Stimulated activated naive B cell treated with anti-CD40 and anti-IgM and Interleukin-4, amounts not matched to agents 10 μg/mL and 1 μg/mL and 100 μg/mL, for 72 hours (primary cell): ENCODE data around the gene ITPKB.

Experiments
- ATAC-seq, 2 donors: fragments of 150-1000 bp; cut with Tn5 transposase; replicated peaks; 2 replicates each; pipeline ENCODE4 v1.10.0; 2021; ENCODE audit warnings: moderate library complexity in 1 of 2
- DNase-seq: peaks from one replicate; pipeline ENCODE4 v3.0.0; 2021
- H3K27ac Mint-ChIP-seq: one replicate; pipeline ENCODE4 v1.8.0; 2022; ENCODE audit warnings: mild to moderate bottlenecking, mixed read lengths
- H3K27me3 Mint-ChIP-seq, 2 donors: one replicate each; pipeline ENCODE4 v1.8.0; 2022; ENCODE audit warnings: mixed read lengths in 2 of 2
- H3K36me3 Mint-ChIP-seq, 2 donors: one replicate each; pipeline ENCODE4 v1.8.0; 2022; ENCODE audit warnings: mixed read lengths in 2 of 2, mild to moderate bottlenecking in 1 of 2
- H3K4me1 Mint-ChIP-seq, 2 donors: one replicate each; pipeline ENCODE4 v1.8.0; 2022; ENCODE audit warnings: mixed read lengths in 2 of 2, mild to moderate bottlenecking in 1 of 2
- H3K4me3 Mint-ChIP-seq, 2 donors: one replicate each; pipeline ENCODE4 v1.8.0; 2022; ENCODE audit warnings: mild to moderate bottlenecking in 2 of 2, mixed read lengths in 2 of 2, moderate library complexity in 1 of 2
- H3K9me3 Mint-ChIP-seq, 2 donors: one replicate each; pipeline ENCODE4 v1.8.0; 2022; ENCODE audit warnings: mixed read lengths in 2 of 2, mild to moderate bottlenecking in 1 of 2

The ITPKB gene

DNA sequence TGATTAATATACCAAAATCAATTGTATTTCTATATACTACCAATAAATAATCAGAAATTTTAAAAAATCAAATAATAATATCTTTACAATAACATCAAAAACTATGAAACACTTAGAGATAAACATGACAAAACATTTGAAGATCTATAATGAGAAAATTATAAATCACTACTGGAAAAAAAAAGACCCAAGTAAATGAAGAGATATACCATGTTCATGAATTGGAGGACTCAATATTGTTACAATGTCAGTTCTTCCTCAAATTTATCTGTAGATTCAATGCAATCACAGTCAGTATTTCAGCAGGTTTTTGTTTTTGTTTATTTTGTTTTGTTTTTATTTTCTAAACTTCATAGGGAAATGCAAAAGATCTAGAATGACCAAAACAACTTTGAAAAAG, 4.2 kb upstream of the ITPKB start:
- Mint-ChIP-seq H3K9me3 (no peaks in the 10 kb centered on the region), H3K27ac (no peak overlapping the region), H3K27me3 (no peaks in the 10 kb centered on the region), H3K4me1 (peaks cover 8 to 25% of the 10 kb centered on the region in 2 donors), H3K36me3 (peaks cover 1 to 2% of the 10 kb centered on the region in 2 donors), H3K4me3 (no peak overlapping the region)
- ATAC-seq (no peak), DNase-seq (no peak)

DNA sequence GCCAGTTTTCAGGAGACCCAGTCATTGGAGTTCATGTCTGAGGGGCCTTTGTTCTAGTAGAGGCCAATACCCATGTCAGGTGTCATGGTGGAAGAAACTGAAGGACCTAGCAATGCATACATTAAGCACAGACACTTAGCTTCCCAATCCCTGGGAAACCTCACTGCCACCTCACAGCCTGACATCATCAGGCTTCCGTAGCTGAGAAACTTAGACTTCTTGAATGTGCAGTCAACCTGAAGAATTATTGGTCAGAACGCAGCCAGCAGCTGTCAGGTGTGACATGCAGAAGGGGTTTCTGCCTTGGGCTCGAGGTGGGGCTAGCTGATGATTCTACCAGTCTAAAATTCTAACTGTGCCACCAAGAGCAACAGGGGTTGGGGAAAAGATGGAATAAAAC, 1.9 kb upstream of the ITPKB start:
- Mint-ChIP-seq H3K27me3 (no peaks in the 10 kb centered on the region), H3K36me3 (peaks cover 7 to 13% of the 10 kb centered on the region in 2 donors), H3K4me1 (peaks cover 12 to 27% of the 10 kb centered on the region in 2 donors), H3K9me3 (no peaks in the 10 kb centered on the region), H3K4me3 (no peak overlapping the region), H3K27ac (peak overlapping the region; percentile 51)
- no peak for DNase-seq
- ATAC-seq: no peak

GRCh38 chr1:226739696-226740065, 599 bp upstream of the ITPKB start:
- peaks cover 18 to 26% of the 10 kb centered on the region in 2 donors for H3K36me3 Mint-ChIP-seq
- no peak for DNase-seq
- H3K4me1 Mint-ChIP-seq: peaks cover 20 to 40% of the 10 kb centered on the region in 2 donors
- no peaks in the 10 kb centered on the region for H3K27me3 Mint-ChIP-seq
- H3K4me3 Mint-ChIP-seq: peak overlapping the region; percentile 88 to 95
- ATAC-seq: no peak
- H3K9me3 Mint-ChIP-seq: no peaks in the 10 kb centered on the region
- peak overlapping the region; percentile 94 for H3K27ac Mint-ChIP-seq

GRCh38 chr1:226738421-226738994, 574 bp downstream of the ITPKB start:
- peaks cover 27 to 34% of the 10 kb centered on the region in 2 donors for H3K36me3 Mint-ChIP-seq
- H3K27ac Mint-ChIP-seq: peak overlapping the region; percentile 94
- peaks cover 30 to 52% of the 10 kb centered on the region in 2 donors for H3K4me1 Mint-ChIP-seq
- H3K4me3 Mint-ChIP-seq: peak overlapping the region; percentile 88 to 95
- no peaks in the 10 kb centered on the region for H3K27me3 Mint-ChIP-seq
- peak; percentile 53 to 54 for ATAC-seq
- no peaks in the 10 kb centered on the region for H3K9me3 Mint-ChIP-seq
- peak; percentile 29 for DNase-seq

- ATAC-seq (peak; percentile 30 to 38), DNase-seq (no peak)
- Mint-ChIP-seq H3K27ac (peak overlapping the region; percentile 94), H3K4me1 (peaks cover 36 to 58% of the 10 kb centered on the region in 2 donors), H3K4me3 (peak overlapping the region; percentile 88 to 95), H3K36me3 (peaks cover 31 to 40% of the 10 kb centered on the region in 2 donors), H3K9me3 (no peaks in the 10 kb centered on the region), H3K27me3 (no peaks in the 10 kb centered on the region)
Measured at GRCh38 chr1:226737819-226738420, 1.2 kb downstream of the ITPKB start.

- Mint-ChIP-seq H3K36me3 (peaks cover 35 to 45% of the 10 kb centered on the region in 2 donors), H3K27me3 (no peaks in the 10 kb centered on the region), H3K9me3 (no peaks in the 10 kb centered on the region), H3K27ac (peak overlapping the region; percentile 94), H3K4me1 (peaks cover 39 to 62% of the 10 kb centered on the region in 2 donors), H3K4me3 (peak overlapping the region; percentile 88 to 95)
- ATAC-seq (peak; percentile 47 to 53), DNase-seq (no peak)
Measured at GRCh38 chr1:226736908-226737818, 1.9 kb downstream of the ITPKB start.

- H3K9me3 Mint-ChIP-seq: no peaks in the 10 kb centered on the region
- ATAC-seq (no peak), DNase-seq (no peak)
- peak overlapping the region; percentile 88 to 95 for H3K4me3 Mint-ChIP-seq
- H3K36me3 Mint-ChIP-seq: peaks cover 42 to 52% of the 10 kb centered on the region in 2 donors
- H3K27ac Mint-ChIP-seq: no peak overlapping the region
- peaks cover 44 to 68% of the 10 kb centered on the region in 2 donors for H3K4me1 Mint-ChIP-seq
- no peaks in the 10 kb centered on the region for H3K27me3 Mint-ChIP-seq
Measured at GRCh38 chr1:226736001-226736907, 2.8 kb downstream of the ITPKB start.

DNA sequence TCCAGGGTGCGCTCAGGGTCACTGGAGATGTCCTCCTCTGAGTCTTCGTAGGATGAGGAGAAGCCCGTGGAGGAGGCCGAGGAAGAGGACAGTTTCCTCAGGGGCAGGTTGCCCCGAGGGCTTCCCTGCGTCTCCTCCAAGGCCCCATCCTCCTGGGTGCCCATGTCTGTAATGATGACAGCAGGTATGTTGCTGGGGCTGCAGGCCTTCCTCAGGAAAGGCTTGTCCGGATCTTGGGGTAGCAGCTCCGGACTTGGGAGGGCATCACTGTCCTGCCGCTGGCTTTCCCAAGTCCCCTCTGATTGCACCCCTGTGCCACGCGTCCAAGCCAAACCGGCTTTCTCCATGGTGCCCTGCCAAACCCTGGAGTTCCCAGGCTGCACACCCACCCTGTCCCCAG, 3.5 kb downstream of the ITPKB start:
- Mint-ChIP-seq H3K9me3 (no peaks in the 10 kb centered on the region), H3K27me3 (no peaks in the 10 kb centered on the region), H3K4me3 (peak overlapping the region; percentile 88 to 95), H3K27ac (no peak overlapping the region), H3K36me3 (peaks cover 49 to 59% of the 10 kb centered on the region in 2 donors), H3K4me1 (peaks cover 43 to 70% of the 10 kb centered on the region in 2 donors)
- DNase-seq: no peak
- no peak for ATAC-seq

- peak overlapping the region; percentile 7 for H3K27ac Mint-ChIP-seq
- DNase-seq: no peak
- no peaks in the 10 kb centered on the region for H3K27me3 Mint-ChIP-seq
- peaks cover 50 to 73% of the 10 kb centered on the region in 2 donors for H3K4me1 Mint-ChIP-seq
- no peaks in the 10 kb centered on the region for H3K9me3 Mint-ChIP-seq
- peaks cover 58 to 68% of the 10 kb centered on the region in 2 donors for H3K36me3 Mint-ChIP-seq
- peak overlapping the region; percentile 88 to 95 for H3K4me3 Mint-ChIP-seq
- no peak for ATAC-seq
Measured at GRCh38 chr1:226734611-226735153, 4.4 kb downstream of the ITPKB start.

DNA sequence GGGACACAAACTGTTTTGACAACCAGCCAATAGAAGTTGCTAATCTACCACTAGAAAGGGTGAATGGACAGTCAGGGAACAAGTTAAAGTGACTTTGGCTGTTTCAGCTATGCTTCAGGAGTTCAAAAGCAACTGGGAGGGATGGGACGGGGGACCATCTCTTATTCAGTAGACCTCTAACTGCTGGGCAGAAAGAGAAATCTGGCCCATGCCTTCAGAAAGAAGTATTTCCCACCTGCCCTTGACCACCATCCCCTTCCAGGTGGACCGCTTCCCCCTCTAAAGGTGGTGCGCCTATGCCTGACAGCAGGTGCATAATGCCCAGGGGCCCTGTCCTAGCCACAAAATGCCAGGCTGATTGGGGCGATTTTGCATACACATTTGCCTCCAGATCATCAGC, 5.2 kb downstream of the ITPKB start:
- no peak for DNase-seq
- H3K4me3 Mint-ChIP-seq: peak overlapping the region; percentile 88 to 95
- no peaks in the 10 kb centered on the region for H3K9me3 Mint-ChIP-seq
- H3K36me3 Mint-ChIP-seq: peaks cover 65 to 74% of the 10 kb centered on the region in 2 donors
- H3K27me3 Mint-ChIP-seq: no peaks in the 10 kb centered on the region
- no peak for ATAC-seq
- H3K4me1 Mint-ChIP-seq: peaks cover 51 to 78% of the 10 kb centered on the region in 2 donors
- peak overlapping the region; percentile 65 for H3K27ac Mint-ChIP-seq

DNA sequence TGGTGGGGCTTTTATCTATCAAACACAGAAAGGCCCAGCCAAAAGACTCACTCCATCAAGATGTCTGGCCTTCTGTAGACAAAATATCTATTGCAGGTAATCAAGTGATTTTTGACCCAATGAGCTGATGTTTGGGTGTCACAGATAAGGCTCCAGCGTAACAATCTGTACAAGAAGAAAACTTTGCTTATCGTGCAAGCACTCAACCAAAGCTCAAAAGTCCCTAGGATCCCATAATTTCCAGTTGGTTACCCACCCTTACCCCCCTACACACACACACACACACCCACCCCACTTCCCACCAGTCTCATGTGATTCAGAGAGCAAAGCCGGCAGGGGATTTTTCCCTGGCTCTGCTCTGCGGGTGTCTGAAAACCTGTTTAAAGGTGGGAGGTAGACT, 5.8 kb downstream of the ITPKB start:
- Mint-ChIP-seq H3K4me3 (peak overlapping the region; percentile 88 to 95), H3K36me3 (peaks cover 69 to 75% of the 10 kb centered on the region in 2 donors)
- peak; percentile 12 to 43 for ATAC-seq

DNA sequence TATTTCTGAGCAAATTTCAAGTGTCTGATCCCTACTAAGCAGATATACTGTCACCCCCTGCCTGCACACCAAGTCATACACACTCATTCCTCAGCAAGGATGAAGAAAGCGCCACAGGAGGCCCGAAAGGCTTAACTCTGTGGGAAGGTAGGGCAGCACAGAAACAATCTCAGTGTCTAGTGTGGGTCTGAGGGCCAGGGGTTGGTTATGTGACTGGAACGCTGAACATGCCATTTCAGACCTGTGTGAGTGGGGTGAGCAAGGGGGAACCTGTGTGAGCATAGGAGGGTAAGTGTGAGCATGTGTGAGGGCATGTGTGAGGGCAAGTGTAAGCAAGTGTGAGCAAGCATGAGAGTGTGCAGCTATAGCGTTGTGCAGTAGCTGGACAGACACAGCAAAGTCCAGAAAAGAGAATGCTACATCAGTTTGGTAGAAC, 6.2 kb downstream of the ITPKB start:
- Mint-ChIP-seq H3K36me3 (peaks cover 72 to 73% of the 10 kb centered on the region in 2 donors), H3K4me3 (peak overlapping the region; percentile 88 to 95), H3K4me1 (peaks cover 61 to 88% of the 10 kb centered on the region in 2 donors), H3K27ac (peak overlapping the region; percentile 65), H3K27me3 (no peaks in the 10 kb centered on the region), H3K9me3 (no peaks in the 10 kb centered on the region)
- ATAC-seq: no peak
- DNase-seq: no peak

More for the DNA sequence above, 5.8 kb downstream of the ITPKB start:
- Mint-ChIP-seq H3K4me1 (peaks cover 56 to 84% of the 10 kb centered on the region in 2 donors), H3K27ac (peak overlapping the region; percentile 65), H3K27me3 (no peaks in the 10 kb centered on the region), H3K9me3 (no peaks in the 10 kb centered on the region)
- no peak for DNase-seq

DNA sequence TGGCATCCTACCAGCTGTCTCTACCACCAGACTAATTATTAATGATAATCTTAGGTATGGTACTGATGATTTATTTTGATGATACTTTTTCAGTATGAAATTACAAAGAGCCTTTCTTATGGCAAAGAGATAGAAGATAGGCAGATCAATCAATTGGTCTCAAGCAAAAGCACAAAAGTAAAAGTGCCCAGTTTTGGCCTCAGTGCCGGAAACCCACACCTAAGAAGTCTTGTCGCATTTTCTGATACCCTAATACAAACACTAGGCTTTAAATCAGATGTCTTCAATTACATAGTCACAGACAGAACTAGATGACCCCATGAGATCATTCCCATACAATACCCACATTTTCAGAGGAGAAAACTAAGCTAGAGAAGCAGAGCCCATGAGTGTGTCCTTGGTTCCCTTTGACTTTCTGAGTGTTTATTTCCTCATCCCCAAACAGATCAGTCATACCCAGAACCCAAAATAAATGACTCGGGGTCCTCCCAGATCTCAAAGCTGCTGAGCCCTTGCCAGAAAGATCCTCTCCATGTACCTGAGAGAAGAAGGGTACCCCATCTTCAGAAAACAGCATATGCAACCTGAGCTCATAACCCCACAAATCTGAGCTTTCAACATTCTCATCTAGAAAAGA, 7.7 kb downstream of the ITPKB start:
- H3K27ac Mint-ChIP-seq: peak overlapping the region; percentile 88
- peak in 1 of 2 donors; percentile 28 for ATAC-seq
- no peaks in the 10 kb centered on the region for H3K9me3 Mint-ChIP-seq
- peaks cover 73 to 85% of the 10 kb centered on the region in 2 donors for H3K36me3 Mint-ChIP-seq
- peaks cover 69 to 95% of the 10 kb centered on the region in 2 donors for H3K4me1 Mint-ChIP-seq
- H3K4me3 Mint-ChIP-seq: peak overlapping the region; percentile 72 to 79
- H3K27me3 Mint-ChIP-seq: no peaks in the 10 kb centered on the region
- no peak for DNase-seq
